Smooth muscle cell (in vitro differentiated cells): Measurements from ENCODE around the gene COL15A1. TPM values are rescaled to one million over a fixed set of nuclear protein-coding genes. Genes with fewer than 3 reads are reported as not detected.

Experiments used
- DNase-seq: peaks from one replicate; lab custom pipeline; 2025; ENCODE audit not compliant: unreplicated experiment; lab: John Stamatoyannopoulos, UW
- H2AFZ ChIP-seq: fragments of 200-600 bp; sonication (generic); 2 replicates; pipeline ENCODE4 v1.6.0; 2016; ENCODE audit warnings: antibody characterized with exemption, low read depth, mild to moderate bottlenecking
- H3F3A ChIP-seq: fragments of 200-600 bp; sonication (generic); 2 replicates; pipeline ENCODE4 v1.6.0; 2017; ENCODE audit warnings: antibody characterized with exemption, low read depth
- H3K27ac ChIP-seq: fragments of 200-600 bp; sonication (generic); 2 replicates; pipeline ENCODE4 v1.5.1; 2016; ENCODE audit warnings: low read depth, mild to moderate bottlenecking
- H3K27me3 ChIP-seq: fragments of 200-600 bp; sonication (generic); 2 replicates; pipeline ENCODE4 v1.6.1; 2016; ENCODE audit warnings: low read depth, mild to moderate bottlenecking
- H3K36me3 ChIP-seq: fragments of 200-600 bp; sonication (generic); 2 replicates; pipeline ENCODE4 v1.5.1; 2016; ENCODE audit warnings: low read depth
- H3K4me1 ChIP-seq: fragments of 200-600 bp; sonication (generic); 2 replicates; pipeline ENCODE4 v1.5.1; 2016; ENCODE audit warnings: low read depth
- H3K4me2 ChIP-seq: fragments of 200-600 bp; sonication (generic); 2 replicates; pipeline ENCODE4 v1.6.0; 2016; ENCODE audit warnings: mild to moderate bottlenecking
- H3K4me3 ChIP-seq: fragments of 200-600 bp; sonication (generic); 2 replicates; pipeline ENCODE4 v1.5.1; 2016; ENCODE audit warnings: mild to moderate bottlenecking
- H3K79me2 ChIP-seq: fragments of 200-600 bp; sonication (generic); 2 replicates; pipeline ENCODE4 v1.6.0; 2016; ENCODE audit warnings: low read depth, mild to moderate bottlenecking
- H3K9ac ChIP-seq: fragments of 200-600 bp; sonication (generic); 2 replicates; pipeline ENCODE4 v1.6.0; 2016; ENCODE audit warnings: low read depth
- H3K9me3 ChIP-seq: fragments of 200-600 bp; sonication (generic); replicated peaks from 2 replicates; pipeline ENCODE4 v1.5.1; 2016; ENCODE audit warnings: low read depth
- H4K20me1 ChIP-seq: fragments of 200-600 bp; sonication (generic); 2 replicates; pipeline ENCODE4 v1.6.0; 2016; ENCODE audit warnings: low read depth
- WGBS: methylation state at CpG from one replicate; pipeline ENCODE4 v1.1.7; 2016; ENCODE audit warnings: low lambda C conversion rate; 5-methylcytosine and 5-hydroxymethylcytosine counted together
- polyA plus RNA-seq: library from polyadenylated mRNA; unstranded; fragments of >200 nt; fragmentation: Nextera tagmentation; extraction: Ambion mirVana; gene quantifications from 2 replicates; pipeline ENCODE4 v1.2.1, GENCODE V29; 2016
- total RNA-seq: library from RNA; depleted of rRNA; stranded (reverse); fragments of >200 nt; gene quantifications from 2 replicates; pipeline ENCODE4 v1.2.3, GENCODE V29; 2014
- TF ChIP-seq, protein P1 (sequence below): fragments of 200-600 bp; sonication (generic); IDR thresholded peaks from 2 replicates; pipeline ENCODE4 v1.5.1; 2017; ENCODE audit warnings: borderline replicate concordance, mild to moderate bottlenecking, antibody characterized with exemption; ENCODE audit not compliant: insufficient read depth, poor library complexity, severe bottlenecking

The COL15A1 gene
- total and polyA plus RNA-seq, 2 experiments from 2014 or later: 222 to 293 TPM

DNA sequence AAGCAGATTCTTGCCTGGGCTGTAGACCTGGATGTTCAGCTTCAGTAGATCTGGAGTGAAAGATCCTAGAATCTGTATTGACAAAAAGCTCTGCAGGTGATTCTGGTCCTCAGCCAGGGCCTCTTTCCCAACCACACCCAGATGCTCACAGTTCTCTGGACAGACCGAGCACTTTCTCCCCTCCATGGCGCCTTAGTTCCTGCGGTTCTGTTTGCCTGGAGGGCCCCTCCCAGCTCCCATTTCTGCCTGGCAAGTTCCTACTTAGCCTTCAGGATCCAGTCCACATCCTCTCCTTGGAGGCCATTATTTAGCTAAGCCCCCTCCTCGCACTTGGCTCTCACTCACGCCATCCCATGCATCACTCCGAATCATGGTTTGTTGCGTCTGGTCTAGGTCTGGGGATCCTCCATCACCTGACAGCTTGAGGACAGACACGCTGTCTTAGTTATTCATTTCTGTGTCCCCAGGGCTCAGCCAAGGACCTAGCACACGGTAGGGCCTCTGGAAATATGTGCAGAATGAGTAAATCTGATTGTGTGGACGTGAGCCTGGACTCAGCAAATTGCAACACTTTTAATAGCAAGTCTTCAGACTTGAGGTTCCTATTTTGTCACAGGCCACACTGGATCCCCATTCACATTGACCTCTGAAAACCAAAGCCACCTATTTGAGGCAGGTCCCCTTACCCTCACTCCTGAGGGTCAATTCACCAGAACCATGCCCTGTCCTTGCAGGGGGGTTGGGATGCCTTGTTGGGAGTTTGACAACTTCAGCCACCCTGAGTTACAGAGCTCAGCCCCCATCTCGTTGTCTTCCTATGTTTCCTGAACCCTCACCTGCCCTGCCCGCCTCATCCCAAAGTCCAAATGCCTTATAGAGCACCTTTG, 50.7 kb downstream of the COL15A1 start:
- no peaks in the 10 kb centered on the region for H3K27me3 ChIP-seq
- H3K4me3 ChIP-seq: no peak overlapping the region
- H3K9me3 ChIP-seq: no peaks in the 10 kb centered on the region
- H3K27ac ChIP-seq: peak overlapping the region; percentile 77
- H3K36me3 ChIP-seq: no peaks in the 10 kb centered on the region
- H3K4me1 ChIP-seq: peaks cover 16% of the 10 kb centered on the region
- TF ChIP-seq, protein P1, sequence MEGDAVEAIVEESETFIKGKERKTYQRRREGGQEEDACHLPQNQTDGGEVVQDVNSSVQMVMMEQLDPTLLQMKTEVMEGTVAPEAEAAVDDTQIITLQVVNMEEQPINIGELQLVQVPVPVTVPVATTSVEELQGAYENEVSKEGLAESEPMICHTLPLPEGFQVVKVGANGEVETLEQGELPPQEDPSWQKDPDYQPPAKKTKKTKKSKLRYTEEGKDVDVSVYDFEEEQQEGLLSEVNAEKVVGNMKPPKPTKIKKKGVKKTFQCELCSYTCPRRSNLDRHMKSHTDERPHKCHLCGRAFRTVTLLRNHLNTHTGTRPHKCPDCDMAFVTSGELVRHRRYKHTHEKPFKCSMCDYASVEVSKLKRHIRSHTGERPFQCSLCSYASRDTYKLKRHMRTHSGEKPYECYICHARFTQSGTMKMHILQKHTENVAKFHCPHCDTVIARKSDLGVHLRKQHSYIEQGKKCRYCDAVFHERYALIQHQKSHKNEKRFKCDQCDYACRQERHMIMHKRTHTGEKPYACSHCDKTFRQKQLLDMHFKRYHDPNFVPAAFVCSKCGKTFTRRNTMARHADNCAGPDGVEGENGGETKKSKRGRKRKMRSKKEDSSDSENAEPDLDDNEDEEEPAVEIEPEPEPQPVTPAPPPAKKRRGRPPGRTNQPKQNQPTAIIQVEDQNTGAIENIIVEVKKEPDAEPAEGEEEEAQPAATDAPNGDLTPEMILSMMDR: no peak
- peak overlapping the region; percentile 51 for H3K4me2 ChIP-seq
- no peak overlapping the region for H2AFZ ChIP-seq
- H3K9ac ChIP-seq: no peak overlapping the region
- DNase-seq: no peak
- peaks cover 16% of the 10 kb centered on the region for H3F3A ChIP-seq
- 55% methylated on average over 11 of the region's 12 CpGs for WGBS
- H3K79me2 ChIP-seq: no peaks in the 10 kb centered on the region
- H4K20me1 ChIP-seq: no peaks in the 10 kb centered on the region

- H3K9me3 ChIP-seq: no peaks in the 10 kb centered on the region
- DNase-seq: no peak
- H3K4me3 ChIP-seq: no peak overlapping the region
- H4K20me1 ChIP-seq: no peaks in the 10 kb centered on the region
- H3K27me3 ChIP-seq: no peaks in the 10 kb centered on the region
- H3K4me2 ChIP-seq: no peak overlapping the region
- H3K4me1 ChIP-seq: peaks cover 11% of the 10 kb centered on the region
- TF ChIP-seq, protein P1: no peak
- no peak overlapping the region for H3K9ac ChIP-seq
- whole genome bisulfite sequencing: 92% methylated on average over 3 of the region's 3 CpGs
- H3F3A ChIP-seq: peaks cover 16% of the 10 kb centered on the region
- H3K79me2 ChIP-seq: no peaks in the 10 kb centered on the region
- H3K36me3 ChIP-seq: no peaks in the 10 kb centered on the region
- peak overlapping the region; percentile 77 for H3K27ac ChIP-seq
- no peak overlapping the region for H2AFZ ChIP-seq
These were observed 51.5 kb downstream of the COL15A1 start for GRCh38 chr9:98995059-98995671.

- TF ChIP-seq, protein P1: no peak
- Histone ChIP-seq H3K36me3 (no peaks in the 10 kb centered on the region), H3K27ac (no peak overlapping the region), H3K4me1 (peaks cover 11% of the 10 kb centered on the region), H3F3A (peaks cover 9% of the 10 kb centered on the region), H2AFZ (no peak overlapping the region), H3K9ac (no peak overlapping the region), H3K4me2 (no peak overlapping the region), H3K4me3 (no peak overlapping the region), H4K20me1 (no peaks in the 10 kb centered on the region), H3K79me2 (no peaks in the 10 kb centered on the region), H3K27me3 (no peaks in the 10 kb centered on the region), H3K9me3 (no peaks in the 10 kb centered on the region)
- WGBS: 91% methylated on average over 7 of the region's 7 CpGs
- no peak for DNase-seq
These were observed 52.3 kb downstream of the COL15A1 start for GRCh38 chr9:98995971-98996504.
